Measurements from ENCODE around the gene TMEM31. TPM values are rescaled to one million over a fixed set of nuclear protein-coding genes. Genes with fewer than 3 reads are reported as not detected.
A peak's percentile ranks its signal among the peaks of the same experiment; 100 is the strongest.

The TMEM31 gene
- total and polyA plus RNA-seq, 9 of the 15 experiments (the other 6 are each of a cell fraction or from before 2014, with no cell fraction given): 0.18 TPM; not detected in 8

DNA sequence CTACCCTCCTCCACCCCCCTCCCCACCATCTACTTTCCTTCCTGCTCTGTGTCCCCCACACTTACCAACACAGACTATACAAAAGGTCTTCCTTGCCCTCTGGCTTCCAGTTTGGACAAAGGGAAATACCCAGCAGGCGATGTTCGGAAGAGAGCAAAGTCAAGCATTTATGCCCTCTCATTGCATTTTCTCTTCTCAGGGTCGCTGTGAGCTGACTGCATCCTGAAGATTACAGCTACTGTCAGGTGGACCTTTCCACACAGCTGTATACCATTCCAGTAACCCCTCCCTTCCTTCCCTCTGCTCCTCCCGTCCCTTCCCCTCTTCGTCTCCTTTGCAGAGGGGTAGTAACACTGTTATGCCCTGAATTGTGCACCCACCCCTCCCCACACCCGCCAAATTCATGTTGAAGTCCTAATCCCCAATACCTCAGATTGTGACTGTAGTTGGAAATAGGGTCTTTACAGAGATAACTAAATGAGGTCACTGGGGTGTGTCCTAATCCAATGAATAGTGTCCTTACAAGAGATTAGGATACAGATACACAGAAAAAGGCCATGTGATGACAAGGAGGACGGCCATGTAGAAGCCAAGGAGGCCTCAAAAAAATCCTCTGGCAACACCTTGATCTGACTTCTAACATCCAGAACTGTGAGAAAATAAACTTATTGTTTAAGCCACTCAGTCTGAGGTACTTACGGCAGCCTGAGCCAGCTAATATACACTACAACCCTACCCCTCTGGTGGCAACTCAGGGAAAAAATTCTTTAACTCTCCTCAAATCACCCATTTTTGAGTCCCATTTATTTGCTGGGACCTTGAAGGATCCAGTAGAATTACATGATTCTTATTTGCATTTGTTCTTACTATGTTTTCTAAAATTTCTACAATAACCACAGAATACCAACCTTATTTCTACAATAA is 35.9 kb upstream of the TMEM31 start:
- WGBS (ENCODE audit: insufficient coverage, low coverage, missing lambda C conversion rate): 56% methylated on average over 6 of the region's 8 CpGs
- DNase-seq (ENCODE audit: extremely low read depth in 1 of 4, low spot score in 3 of 4) (peak in 1 of 4 experiments; percentile 10), FAIRE-seq (peak; percentile 26), ATAC-seq (peak; percentile 75)
- Histone ChIP-seq H3K4me1 (replicated peaks in 1 of 2; ENCODE audit: control insufficient read depth in 2 of 2, insufficient read depth in 2 of 2, low read length in 2 of 2) (no peaks in the 10 kb centered on the region), H2AFZ (ENCODE audit: low read depth, low read length) (no peak overlapping the region), H3K27me3 (ENCODE audit: control insufficient read depth in 2 of 2, insufficient read depth in 2 of 2, low read length in 2 of 2) (no peaks in the 10 kb centered on the region), H3K9ac (ENCODE audit: insufficient read depth in 1 of 2, low read depth in 2 of 2, low read length in 2 of 2) (no peak overlapping the region), H3K4me3 (no peak overlapping the region), H3K36me3 (ENCODE audit: control insufficient read depth, insufficient read depth, low read length) (peaks cover 43% of the 10 kb centered on the region; the same call in 2 of the 3 replicates), H3K4me2 (ENCODE audit: insufficient read depth, low read length) (no peak overlapping the region), H3K9me1 (ENCODE audit: control insufficient read depth, insufficient read depth, low read length) (no peaks in the 10 kb centered on the region), H3K27ac (ENCODE audit: extremely low read depth, low read depth, low read length) (no peak overlapping the region), H3K9me3 (replicated peaks; ENCODE audit: control insufficient read depth, insufficient read depth, low read depth, low read length) (no peaks in the 10 kb centered on the region), H4K20me1 (replicated peaks; ENCODE audit: control insufficient read depth, insufficient read depth, low read length) (peaks cover 11% of the 10 kb centered on the region; the same call in 1 of the 2 replicates), H3K79me2 (ENCODE audit: control insufficient read depth, insufficient read depth, low read length) (no peaks in the 10 kb centered on the region)
- CTCF ChIA-PET (ENCODE audit: low intra/inter-chr PET ratio): no interaction called here
- POLR2A ChIA-PET: interaction anchor here (0.6 kb wide), 1 partner anchor 11 kb away, joined by 3 read pairs; no protein-coding TSS in a partner anchor
- intact Hi-C loops (cut with micrococcal nuclease): no loop called here
- in situ Hi-C loops (cut with MboI): no loop called here
- no TSS peak for BruUV-seq (replicated peaks)
- TF ChIP-seq ZSCAN29 (IDR thresholded peaks at IDR 0.05) (no peak), BRF1 (IDR thresholded peaks at IDR 0.05; ENCODE audit: borderline replicate concordance, extremely low read depth, insufficient read length) (no peak), PHF20 (IDR thresholded peaks at IDR 0.05; ENCODE audit: partially characterized antibody) (no peak), ZNF347 (CRISPR knock-in tag; IDR thresholded peaks at IDR 0.05; ENCODE audit: low read depth) (no peak), ARID3B (CRISPR knock-in tag; IDR thresholded peaks at IDR 0.05; ENCODE audit: borderline replicate concordance) (no peak), POLR2AphosphoS2 (IDR thresholded peaks at IDR 0.05; ENCODE audit: low read length) (peak; percentile 79; the same call in 1 of the 2 replicates), POU5F1 (IDR thresholded peaks at IDR 0.05; ENCODE audit: borderline replicate concordance, low read depth, low read length, partially characterized antibody) (no peak), RFX5 (IDR thresholded peaks at IDR 0.05; ENCODE audit: low read depth, low read length) (no peak), SIN3B (IDR thresholded peaks at IDR 0.05; ENCODE audit: low read depth) (no peak), SUPT5H (IDR thresholded peaks at IDR 0.05) (peak; percentile 79), ERF (CRISPR knock-in tag; IDR thresholded peaks at IDR 0.05) (no peak), MXD1 (CRISPR knock-in tag; IDR thresholded peaks at IDR 0.05; ENCODE audit: borderline replicate concordance, poor library complexity, severe bottlenecking) (no peak), PHF8 (IDR thresholded peaks at IDR 0.05; ENCODE audit: borderline replicate concordance, low read length) (no peak), NCOA2 (IDR thresholded peaks at IDR 0.05; ENCODE audit: partially characterized antibody in 2 of 2) (no peak), HDAC6 (IDR thresholded peaks at IDR 0.05; ENCODE audit: low read depth, low read length) (no peak), NUFIP1 (IDR thresholded peaks at IDR 0.05; ENCODE audit: partially characterized antibody) (no peak)
- TF ChIP-seq, protein P1, sequence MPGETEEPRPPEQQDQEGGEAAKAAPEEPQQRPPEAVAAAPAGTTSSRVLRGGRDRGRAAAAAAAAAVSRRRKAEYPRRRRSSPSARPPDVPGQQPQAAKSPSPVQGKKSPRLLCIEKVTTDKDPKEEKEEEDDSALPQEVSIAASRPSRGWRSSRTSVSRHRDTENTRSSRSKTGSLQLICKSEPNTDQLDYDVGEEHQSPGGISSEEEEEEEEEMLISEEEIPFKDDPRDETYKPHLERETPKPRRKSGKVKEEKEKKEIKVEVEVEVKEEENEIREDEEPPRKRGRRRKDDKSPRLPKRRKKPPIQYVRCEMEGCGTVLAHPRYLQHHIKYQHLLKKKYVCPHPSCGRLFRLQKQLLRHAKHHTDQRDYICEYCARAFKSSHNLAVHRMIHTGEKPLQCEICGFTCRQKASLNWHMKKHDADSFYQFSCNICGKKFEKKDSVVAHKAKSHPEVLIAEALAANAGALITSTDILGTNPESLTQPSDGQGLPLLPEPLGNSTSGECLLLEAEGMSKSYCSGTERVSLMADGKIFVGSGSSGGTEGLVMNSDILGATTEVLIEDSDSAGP (CRISPR knock-in tag; IDR thresholded peaks at IDR 0.05): no peak

Data from K562 (cell line).